HepG2 (cell line): ENCODE results near the gene BCL2A1. TPM values are rescaled to one million over a fixed set of nuclear protein-coding genes. Genes with fewer than 3 reads are reported as not detected.

ENCODE experiments used
- ATAC-seq: fragments of 200-7000 bp; cut with Tn5 transposase; 3 replicates; pipeline ENCODE4 v1.9.1; 2020; ENCODE audit warnings: mild to moderate bottlenecking, moderate library complexity
- BruUV-seq: library from RNA; stranded (reverse); fragments of 400-500 nt; replicated peaks from 2 replicates; lab custom pipeline; 2021; lab: Mats Ljungman, UMichigan
- CTCF ChIA-PET: fragments of 300-600 bp; formaldehyde crosslinking; extraction: SDS; loops from one replicate; lab custom pipeline; 2021; ENCODE audit warnings: low total read pairs, inconsistent platforms, low intra/inter-chr PET ratio; lab: Yijun Ruan, JAX
- POLR2A ChIA-PET: fragments of 350-600 bp; sonication (Branson Sonifier 250); formaldehyde crosslinking; loops from one replicate; lab custom pipeline; 2020; ENCODE audit warnings: antibody characterized with exemption, inconsistent platforms; lab: Yijun Ruan, JAX
- DNase-seq: peaks from one replicate; pipeline ENCODE4 v3.0.0-alpha.2; 2015; ENCODE audit warnings: low spot score
- FAIRE-seq: peaks from 3 replicates; lab custom pipeline; 2011; peaks lifted over from hg19 to GRCh38; lab: Jason Lieb, UNC
- H2AFZ ChIP-seq: one replicate; pipeline ENCODE4 v1.6.1; 2011; ENCODE audit warnings: low read length, inconsistent platforms
- H3K27ac ChIP-seq: fragments of 300-600 bp; 3 replicates; pipeline ENCODE4 v1.8.0; 2011; ENCODE audit warnings: mixed run types, mild to moderate bottlenecking, mixed read lengths, low read length, inconsistent platforms; ENCODE audit not compliant: insufficient read depth; ENCODE audit errors: extremely low read length
- H3K27me3 ChIP-seq, 2 experiments: fragments of 200-600 bp in 1 of 2; 2 replicates in 1 of 2; 3 replicates in 1 of 2; pipeline versions ENCODE4 v1.6.0 to v1.8.0; 2011; ENCODE audit warnings: low read length in 2 of 2, mild to moderate bottlenecking in 2 of 2, moderate library complexity in 2 of 2, inconsistent platforms in 1 of 2; ENCODE audit not compliant: insufficient read depth in 2 of 2, control insufficient read depth in 1 of 2
- H3K36me3 ChIP-seq, 2 experiments: fragments of 200-600 bp in 1 of 2; replicated peaks in 1 of 2; 2 replicates in 1 of 2; 3 replicates in 1 of 2; pipeline versions ENCODE4 v1.5.1 to v1.8.0; 2011; ENCODE audit warnings: low read length in 2 of 2, inconsistent platforms in 1 of 2; ENCODE audit not compliant: insufficient read depth in 2 of 2, control insufficient read depth in 1 of 2
- H3K4me1 ChIP-seq: 2 replicates; pipeline ENCODE4 v1.5.1; 2012; ENCODE audit warnings: low read length, inconsistent platforms; ENCODE audit not compliant: insufficient read depth
- H3K4me2 ChIP-seq: 2 replicates; pipeline ENCODE4 v1.6.0; 2011; ENCODE audit warnings: low read depth, low read length, inconsistent platforms
- H3K4me3 ChIP-seq, 3 experiments: fragments of 200-600 bp in 1 of 3; sonication (generic), shearing (Covaris generic) in 1 of 3; replicated peaks in 1 of 3; 2 replicates each; pipeline ENCODE4 v1.5.1; 2011 to 2016; ENCODE audit warnings: low read length in 3 of 3, inconsistent platforms in 2 of 3, low read depth in 2 of 3, mild to moderate bottlenecking in 2 of 3, control low read depth in 1 of 3, mixed read lengths in 1 of 3; ENCODE audit not compliant: insufficient read depth in 1 of 3
- H3K79me2 ChIP-seq: one replicate; pipeline ENCODE4 v1.6.1; 2011; ENCODE audit warnings: low read length, inconsistent platforms; ENCODE audit not compliant: insufficient read depth
- H3K9ac ChIP-seq: 2 replicates; pipeline ENCODE4 v1.6.0; 2011; ENCODE audit warnings: mild to moderate bottlenecking, low read depth, low read length, inconsistent platforms; ENCODE audit not compliant: insufficient read depth
- H3K9me3 ChIP-seq: 2 replicates; pipeline ENCODE4 v1.5.1; 2012; ENCODE audit warnings: mild to moderate bottlenecking, low read length
- H4K20me1 ChIP-seq: 2 replicates; pipeline ENCODE4 v1.6.0; 2011; ENCODE audit warnings: inconsistent platforms, mild to moderate bottlenecking, low read length, moderate library complexity; ENCODE audit not compliant: insufficient read depth
- ASH2L ChIP-seq: fragments of 300-600, 200-600 bp; sonication (generic); IDR thresholded peaks from 2 replicates; pipeline ENCODE4 v1.7.0; 2017; ENCODE audit warnings: low read depth, mild to moderate bottlenecking, moderate library complexity, mixed read lengths, low read length; ENCODE audit not compliant: insufficient read length
- BHLHE40 ChIP-seq: IDR thresholded peaks from 2 replicates; pipeline ENCODE4 v1.6.1; 2011; ENCODE audit warnings: low read length, improper control_type of control experiment
- BRCA1 ChIP-seq: sonication (generic); formaldehyde crosslinking; IDR thresholded peaks from 2 replicates; pipeline ENCODE4 v1.4.0; 2020; ENCODE audit warnings: missing genetic modification reagents
- CCAR2 ChIP-seq: fragments of 200-400 bp; formaldehyde crosslinking; optimal IDR thresholded peaks from 2 replicates; pipeline ENCODE3; 2018; ENCODE audit warnings: low read depth, mild to moderate bottlenecking, low read length, moderate library complexity
- CENPBD1 ChIP-seq: sonication (generic); formaldehyde crosslinking; IDR thresholded peaks from 2 replicates; pipeline ENCODE4 v1.8.0; 2022; ENCODE audit warnings: missing genetic modification reagents, low read depth, mild to moderate bottlenecking, borderline replicate concordance
- CHCHD3 ChIP-seq: sonication (generic); formaldehyde crosslinking; IDR thresholded peaks from 2 replicates; pipeline ENCODE4 v1.8.0; 2022; ENCODE audit warnings: mild to moderate bottlenecking, missing genetic modification reagents, moderate library complexity
- ELF1 ChIP-seq: sonication (generic); formaldehyde crosslinking; IDR thresholded peaks from 2 replicates; pipeline ENCODE4 v1.4.0; 2020; ENCODE audit warnings: missing genetic modification reagents
- GLMP ChIP-seq: sonication (generic); formaldehyde crosslinking; IDR thresholded peaks from 2 replicates; pipeline ENCODE4 v1.9.0; 2021; ENCODE audit warnings: missing genetic modification reagents, mild to moderate bottlenecking, borderline replicate concordance
- ISX ChIP-seq: sonication (generic); formaldehyde crosslinking; conservative IDR thresholded peaks from 2 replicates; pipeline ENCODE4 v1.5.0; 2020; ENCODE audit warnings: missing genetic modification reagents
- MTA1 ChIP-seq: sonication (generic); formaldehyde crosslinking; IDR thresholded peaks from 2 replicates; pipeline ENCODE4 v1.4.0; 2020; ENCODE audit warnings: missing genetic modification reagents, mild to moderate bottlenecking, borderline replicate concordance
- MTF2 ChIP-seq: sonication (generic); formaldehyde crosslinking; IDR thresholded peaks from 2 replicates; pipeline ENCODE4 v1.5.0; 2020; ENCODE audit warnings: missing genetic modification reagents, borderline replicate concordance
- MXI1 ChIP-seq: IDR thresholded peaks from 3 replicates; pipeline ENCODE4 v1.6.1; 2012; ENCODE audit warnings: low read depth, low read length, inconsistent platforms, borderline replicate concordance
- NCOA1 ChIP-seq: sonication (generic); formaldehyde crosslinking; IDR thresholded peaks from 2 replicates; pipeline ENCODE4 v1.9.0; 2021; ENCODE audit warnings: missing genetic modification reagents
- PATZ1 ChIP-seq: sonication (generic); formaldehyde crosslinking; IDR thresholded peaks from 2 replicates; pipeline ENCODE4 v1.4.0; 2020; ENCODE audit warnings: missing genetic modification reagents
- SNAPC2 ChIP-seq: sonication (generic); formaldehyde crosslinking; IDR thresholded peaks from 2 replicates; pipeline ENCODE4 v1.8.1; 2022; ENCODE audit warnings: mild to moderate bottlenecking, missing genetic modification reagents
- SRSF1 ChIP-seq: fragments of 200-400 bp; formaldehyde crosslinking; optimal IDR thresholded peaks from 2 replicates; pipeline ENCODE3; 2017; ENCODE audit warnings: mild to moderate bottlenecking, low read depth, low read length, moderate library complexity
- THYN1 ChIP-seq: sonication (generic); formaldehyde crosslinking; IDR thresholded peaks from 2 replicates; pipeline ENCODE4 v1.8.1; 2023; ENCODE audit warnings: low read depth, mild to moderate bottlenecking, moderate library complexity, missing genetic modification reagents, borderline replicate concordance
- TSC22D2 ChIP-seq: sonication (generic); formaldehyde crosslinking; IDR thresholded peaks from 2 replicates; pipeline ENCODE4 v1.5.1; 2020; ENCODE audit warnings: missing genetic modification reagents, mild to moderate bottlenecking, borderline replicate concordance
- ZNF232 ChIP-seq: sonication (generic); formaldehyde crosslinking; IDR thresholded peaks from 2 replicates; pipeline ENCODE4 v1.4.0; 2020; ENCODE audit warnings: missing genetic modification reagents, borderline replicate concordance
- ZNF30 ChIP-seq: sonication (generic); formaldehyde crosslinking; IDR thresholded peaks from 2 replicates; pipeline ENCODE4 v1.5.0; 2020; ENCODE audit warnings: mild to moderate bottlenecking, missing genetic modification reagents
- ZNF382 ChIP-seq: sonication (generic); formaldehyde crosslinking; IDR thresholded peaks from 2 replicates; pipeline ENCODE4 v1.5.0; 2020; ENCODE audit warnings: missing genetic modification reagents, mild to moderate bottlenecking, borderline replicate concordance
- ZNF510 ChIP-seq: sonication (generic); formaldehyde crosslinking; IDR thresholded peaks from 2 replicates; pipeline ENCODE4 v1.4.0; 2020; ENCODE audit warnings: low read depth, mild to moderate bottlenecking, missing genetic modification reagents
- WGBS: methylation state at CpG from one replicate; pipeline ENCODE4 v1.1.6; 2017; ENCODE audit warnings: low lambda C conversion rate; 5-methylcytosine and 5-hydroxymethylcytosine counted together
- in situ Hi-C: cut with HindIII; loops from 2 replicates; pipeline ENCODE4 v1.10.0; 2017; ENCODE audit warnings: low pct_unique_long_range_greater_than_20kb; ENCODE audit not compliant: extremely low pct_ligation_motif_present
- intact Hi-C: fragments of 100-400 bp; cut with micrococcal nuclease; formaldehyde crosslinking; loops from one replicate; pipeline ENCODE4 v1.10.0; 2022; ENCODE audit not compliant: unreplicated experiment
- polyA plus RNA-seq, 8 experiments: library from polyadenylated mRNA; depleted of rRNA in 3 of 8; stranded (reverse) in 7 of 8; unstranded in 1 of 8; fragments of >200 nt; fragmentation: Illumina TruSeq in 4 of 8; extraction: Trizol in 4 of 8; gene quantifications; 2 replicates each; pipeline versions ENCODE4 v1.2.1 to v1.2.3, GENCODE V29; 2011 to 2016; ENCODE audit warnings: low read depth in 4 of 8, missing spikeins in 1 of 8, mixed read lengths in 1 of 8; ENCODE audit not compliant: insufficient read depth in 1 of 8
- total RNA-seq, 5 experiments: library from RNA; depleted of rRNA; stranded (reverse); fragments of >200 nt; fragmentation: Illumina TruSeq; extraction: Trizol; gene quantifications; 2 replicates each; pipeline ENCODE4 v1.2.3, GENCODE V29; 2016; ENCODE audit warnings: low read depth in 1 of 5

The BCL2A1 gene
- total and polyA plus RNA-seq, 2 of the 13 experiments (the other 11 are each of a cell fraction or from before 2014, with no cell fraction given): 0.08 to 0.31 TPM

- TF ChIP-seq SNAPC2 (CRISPR knock-in tag) (no peak), ZNF510 (no peak), CCAR2 (no peak), MTF2 (no peak), TSC22D2 (CRISPR knock-in tag) (no peak), SRSF1 (no peak), MXI1 (no peak), ZNF382 (CRISPR knock-in tag) (no peak), ZNF30 (no peak), MTA1 (no peak)
Observed at GRCh38 chr15:79918278-79918677, 52.7 kb downstream of the BCL2A1 start (continued).

- intact Hi-C loops (no loop called here), in situ Hi-C loops (no loop called here)
- 58% methylated on average over 3 of the region's 3 CpGs for WGBS
- H3K9me3 ChIP-seq: peaks cover 42% of the 10 kb centered on the region
- no peaks in the 10 kb centered on the region for H3K27me3 ChIP-seq
- peaks cover 2 to 4% of the 10 kb centered on the region in 2 experiments; a peak in 3 of 5 replicates for H3K36me3 ChIP-seq
- H2AFZ ChIP-seq: no peak overlapping the region
- ChIA-PET POLR2A (no interaction called here), CTCF (no interaction called here)
- H4K20me1 ChIP-seq: no peaks in the 10 kb centered on the region
- H3K4me2 ChIP-seq: no peak overlapping the region
- DNase-seq (no peak), FAIRE-seq (no peak), ATAC-seq (no peak)
- no peak overlapping the region for H3K9ac ChIP-seq
- no peak overlapping the region for H3K4me3 ChIP-seq
- no peak overlapping the region for H3K27ac ChIP-seq
- BruUV-seq: no TSS peak
- H3K4me1 ChIP-seq: peaks cover 10% of the 10 kb centered on the region
- peaks cover 12% of the 10 kb centered on the region for H3K79me2 ChIP-seq
- TF ChIP-seq CHCHD3: no peak
- no peak for TF ChIP-seq PATZ1 (CRISPR knock-in tag)
- TF ChIP-seq GLMP: no peak
- TF ChIP-seq BHLHE40: no peak
- TF ChIP-seq MTF2: no peak
- TF ChIP-seq ELF1 (CRISPR knock-in tag): no peak
- no peak for TF ChIP-seq ZNF232 (CRISPR knock-in tag)
- no peak for TF ChIP-seq NCOA1 (CRISPR knock-in tag)
- no peak for TF ChIP-seq ZNF30
- no peak for TF ChIP-seq ISX (CRISPR knock-in tag)
- no peak for TF ChIP-seq CENPBD1
- TF ChIP-seq BRCA1 (CRISPR knock-in tag): no peak
- TF ChIP-seq THYN1 (CRISPR knock-in tag): no peak
- TF ChIP-seq ASH2L: no peak
Observed at GRCh38 chr15:79916502-79917132, 54.4 kb downstream of the BCL2A1 start.
